ENCODE data around the gene PYGM. TPM values are rescaled to one million over a fixed set of nuclear protein-coding genes. Genes with fewer than 3 reads are reported as not detected.
A peak's percentile ranks its signal among the peaks of the same experiment; 100 is the strongest.

The PYGM gene
- 1 to 10 TPM in 1 of 4 donors, under 1 TPM in 3; 0.11 to 2.0 (median 0.44) TPM for total RNA-seq

GRCh38 chr11:64759722-64760719 is at the start of gene PYGM:
TSS of gene PYGM (minus strand) at chr11:64759974. CDS start at chr11:64759898, 76 bp downstream.
- DNase-seq (ENCODE audit: low spot score in 2 of 2): no peak
- H3K4me3 ChIP-seq (ENCODE audit: low read depth, poor library complexity, severe bottlenecking): no peak within 1 kb of the TSS
- 49 to 58% methylated on average over 23 to 24 of the region's 24 CpGs for WGBS, 2 donors
- TF ChIP-seq CTCF (IDR thresholded peaks at IDR 0.05): no peak
- intact Hi-C loops (cut with DNase I; ENCODE audit: low total_unique reads): no loop called here

- no peak overlapping the region for H3K4me3 ChIP-seq (ENCODE audit: low read depth, poor library complexity, severe bottlenecking)
- no peak for DNase-seq (ENCODE audit: low spot score in 2 of 2)
- intact Hi-C loops (cut with DNase I; ENCODE audit: low total_unique reads): no loop called here
- TF ChIP-seq CTCF (IDR thresholded peaks at IDR 0.05) (no peak), POLR2A (IDR thresholded peaks at IDR 0.05) (no peak)
- WGBS, 2 donors: 92 to 96% methylated on average over 9 of the region's 9 CpGs
Observed at GRCh38 chr11:64805481-64805880, 45.7 kb upstream of the PYGM start.

GRCh38 chr11:64804346-64805210 is 44.8 kb upstream of the PYGM start:
- intact Hi-C loops (cut with DNase I; ENCODE audit: low total_unique reads): no loop called here
- TF ChIP-seq CTCF (IDR thresholded peaks at IDR 0.05) (no peak), POLR2A (IDR thresholded peaks at IDR 0.05) (no peak)
- 91 to 93% methylated on average over 34 to 41 of the region's 41 CpGs for WGBS, 2 donors
- no peak overlapping the region for H3K4me3 ChIP-seq (ENCODE audit: low read depth, poor library complexity, severe bottlenecking)
- no peak for DNase-seq (ENCODE audit: low spot score in 2 of 2)

- DNase-seq (ENCODE audit: low spot score in 2 of 2): no peak
- intact Hi-C loops (cut with DNase I; ENCODE audit: low total_unique reads): no loop called here
- 36 to 41% methylated on average over 15 of the region's 15 CpGs for WGBS, 2 donors
- H3K4me3 ChIP-seq (ENCODE audit: low read depth, poor library complexity, severe bottlenecking): peak overlapping the region; percentile 40
- TF ChIP-seq POLR2A (IDR thresholded peaks at IDR 0.05) (no peak), CTCF (IDR thresholded peaks at IDR 0.05) (no peak)
Observed at GRCh38 chr11:64803846-64804345, 44.1 kb upstream of the PYGM start.

- peak; percentile 87 to 98 for DNase-seq (ENCODE audit: low spot score in 2 of 2)
- H3K4me3 ChIP-seq (ENCODE audit: low read depth, poor library complexity, severe bottlenecking): peak within 1 kb of the TSS; percentile 40
- intact Hi-C loops (cut with DNase I; ENCODE audit: low total_unique reads): no loop called here
- 0% methylated on average over 14 to 22 of the region's 58 CpGs for WGBS, 2 donors
- TF ChIP-seq POLR2A (IDR thresholded peaks at IDR 0.05) (no peak), CTCF (IDR thresholded peaks at IDR 0.05) (no peak)
Observed at GRCh38 chr11:64803158-64803845, 43.5 kb upstream of the PYGM start, which contains the start of gene MAP4K2. TSS of gene MAP4K2 (minus strand) at chr11:64803214. CDS start at chr11:64803149, 65 bp downstream.

All from lower leg skin (tissue), 4 donors.